ENCODE measurements around the gene TMEM33. TPM values are rescaled to one million over a fixed set of nuclear protein-coding genes. Genes with fewer than 3 reads are reported as not detected.

TMEM33 gene
- total and polyA plus RNA-seq, 2 of the 8 experiments (the other 6 are each of a cell fraction or from before 2014, with no cell fraction given) = 72.5 to 94.4 TPM

DNA sequence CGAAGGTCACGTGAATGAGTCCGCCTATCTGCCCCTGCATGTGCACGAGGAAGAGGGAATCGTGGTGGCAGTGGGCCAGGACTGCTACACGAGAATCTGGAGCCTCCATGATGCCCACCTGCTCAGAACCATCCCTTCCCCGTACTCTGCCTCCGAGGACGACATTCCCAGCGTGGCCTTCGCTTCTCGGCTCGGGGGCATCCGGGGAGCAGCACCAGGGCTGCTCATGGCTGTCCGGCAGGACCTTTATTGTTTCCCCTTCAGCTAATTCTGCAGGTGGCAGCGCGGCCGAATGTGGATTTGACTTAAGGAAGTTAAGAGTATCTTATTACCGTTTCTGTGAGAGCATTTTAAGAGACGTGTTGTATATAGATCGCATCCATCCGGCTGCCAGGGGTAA, 47.5 kb downstream of the TMEM33 start:
- WGBS, 2 experiments (ENCODE audit: extremely low coverage in 1 of 2, insufficient coverage in 1 of 2, insufficient read length in 1 of 2, insufficient replicate concordance in 2 of 2, low coverage in 1 of 2, low lambda C conversion rate in 2 of 2, missing lambda C conversion rate in 1 of 2) = 87% methylated on average over 22 of the region's 22 CpGs; no CpG with 5 or more reads in 1 of the 2 experiments
- H3K9me3 ChIP-seq (ENCODE audit: insufficient read depth in 2 of 2, low read depth in 1 of 2, low read length in 1 of 2) = no peaks in the 10 kb centered on the region
- H3K4me2 ChIP-seq (ENCODE audit: insufficient read depth in 1 of 2, low read depth in 2 of 2, low read length in 2 of 2) = no peak overlapping the region
- no peak overlapping the region for H3K14ac ChIP-seq (ENCODE audit: insufficient read length)
- no peaks in the 10 kb centered on the region for H3K36me3 ChIP-seq (ENCODE audit: control insufficient read depth in 2 of 4, insufficient read depth in 4 of 4, low read length in 3 of 4)
- H2BK120ac ChIP-seq (replicated peaks; ENCODE audit: low read depth, low read length) = no peak overlapping the region
- no peak overlapping the region for H2AK5ac ChIP-seq (ENCODE audit: low read depth, low read length)
- DNase-seq (ENCODE audit: low read depth in 1 of 2, low spot score in 2 of 2) (no peak), FAIRE-seq (no peak)
- no peaks in the 10 kb centered on the region for H3K23me2 ChIP-seq (ENCODE audit: low read depth, low read length)
- H2BK12ac ChIP-seq (ENCODE audit: low read depth, low read length) = peak overlapping the region; percentile 69; the same call in 1 of the 2 replicates
- H3K4me3 ChIP-seq (ENCODE audit: extremely low read depth in 1 of 4, insufficient read depth in 2 of 4, low read depth in 3 of 4, low read length in 4 of 4) = no peak overlapping the region
- H3K9ac ChIP-seq (replicated peaks in 1 of 4; ENCODE audit: extremely low read depth in 1 of 4, low read depth in 3 of 4, low read length in 3 of 4) = no peak overlapping the region
- no peak overlapping the region for H3K4ac ChIP-seq (replicated peaks; ENCODE audit: insufficient read length, low read depth, low read length)
- H4K91ac ChIP-seq (replicated peaks; ENCODE audit: insufficient read length, low read length) = peak overlapping the region; percentile 5
- peak overlapping the region; percentile 37; the same call in 1 of the 2 replicates for H2BK15ac ChIP-seq (ENCODE audit: low read length)
- H3K4me1 ChIP-seq (replicated peaks in 1 of 4; ENCODE audit: control insufficient read depth in 3 of 4, insufficient read depth in 4 of 4, low read length in 3 of 4) = peaks cover 0 to 19% (median 7%) of the 10 kb centered on the region in 4 experiments; a peak in 5 of 7 replicates
- no peaks in the 10 kb centered on the region for H3K79me2 ChIP-seq (ENCODE audit: control insufficient read depth in 1 of 2, insufficient read depth in 2 of 2, low read length in 2 of 2)
- H3K27ac ChIP-seq (ENCODE audit: low read depth, low read length) = no peak overlapping the region
- H4K8ac ChIP-seq (ENCODE audit: extremely low read depth, insufficient read depth, low read length) = no peak overlapping the region
- no peaks in the 10 kb centered on the region for H4K20me1 ChIP-seq (replicated peaks in 1 of 2; ENCODE audit: control insufficient read depth in 1 of 2, insufficient read depth in 2 of 2, low read length in 2 of 2)
- H2AFZ ChIP-seq (ENCODE audit: low read length) = no peak overlapping the region
- H2BK5ac ChIP-seq (ENCODE audit: low read depth, low read length) = peak overlapping the region; percentile 64; the same call in 1 of the 2 replicates
- no peak overlapping the region for H3K56ac ChIP-seq (replicated peaks; ENCODE audit: insufficient read length, low read depth, low read length)
- peak overlapping the region; percentile 75; the same call in 1 of the 2 replicates for H2BK20ac ChIP-seq (ENCODE audit: low read length)
- no peak overlapping the region for H4K5ac ChIP-seq (ENCODE audit: insufficient read length, low read depth, low read length)
- POLR2A ChIA-PET (ENCODE audit: partially characterized antibody) = no interaction called here
- peak overlapping the region; percentile 41; the same call in 1 of the 2 replicates for H3K18ac ChIP-seq (ENCODE audit: extremely low read depth, low read length)
- H3K23ac ChIP-seq (ENCODE audit: insufficient read length) = no peak overlapping the region
- H3K27me3 ChIP-seq (replicated peaks in 1 of 4; ENCODE audit: control insufficient read depth in 3 of 4, extremely low read depth in 1 of 4, insufficient read depth in 3 of 4, low read length in 3 of 4) = no peaks in the 10 kb centered on the region
- TF ChIP-seq SIX5 (IDR thresholded peaks at IDR 0.05; ENCODE audit: low read depth, low read length) (no peak), JUN (IDR thresholded peaks at IDR 0.05; ENCODE audit: low read depth, low read length) (no peak), SP2 (IDR thresholded peaks at IDR 0.05; ENCODE audit: low read length) (no peak), KDM4A (IDR thresholded peaks at IDR 0.05; ENCODE audit: low read depth, low read length, severe bottlenecking) (no peak), CBX8 (IDR thresholded peaks at IDR 0.05; ENCODE audit: borderline replicate concordance, low read depth, low read length) (no peak), RXRA (IDR thresholded peaks at IDR 0.05; ENCODE audit: insufficient read depth, low read depth, low read length) (no peak)
- CTCF ChIA-PET (ENCODE audit: partially characterized antibody) = no interaction called here
- no peaks in the 10 kb centered on the region for H3K79me1 ChIP-seq (ENCODE audit: low read depth, low read length)

All from H1 (cell line).